HG02588 (cell line): ENCODE data around the gene TOP2B.

Source experiments
- ATAC-seq: cut with Tn5 transposase; IDR thresholded peaks from one replicate; pipeline ENCODE4 v1.9.1; 2021; ENCODE audit warnings: mild to moderate bottlenecking, moderate library complexity; ENCODE audit not compliant: unreplicated experiment

Gene TOP2B

GRCh38 chr3:25585361-25586166, 79.1 kb downstream of the TOP2B start:
- no peak for ATAC-seq

- ATAC-seq, result no peak
Observed at GRCh38 chr3:25584011-25584789, 80.5 kb downstream of the TOP2B start.

- no peak for ATAC-seq
Observed at GRCh38 chr3:25583343-25583742, 81.4 kb downstream of the TOP2B start.

- no peak for ATAC-seq
Observed at GRCh38 chr3:25582242-25582641, 82.5 kb downstream of the TOP2B start.

- no peak for ATAC-seq
Observed at GRCh38 chr3:25581823-25582222, 82.9 kb downstream of the TOP2B start.

- no peak for ATAC-seq
Observed at GRCh38 chr3:25581335-25581734, 83.4 kb downstream of the TOP2B start.

- ATAC-seq, result no peak
Observed at GRCh38 chr3:25580534-25580933, 84.2 kb downstream of the TOP2B start.

- ATAC-seq, result no peak
Observed at GRCh38 chr3:25578059-25578458, 86.6 kb downstream of the TOP2B start.

- ATAC-seq, result no peak
Observed at GRCh38 chr3:25576831-25577454, 87.8 kb downstream of the TOP2B start.

GRCh38 chr3:25576146-25576545, 88.6 kb downstream of the TOP2B start:
- ATAC-seq, result no peak

GRCh38 chr3:25575001-25575400, 89.7 kb downstream of the TOP2B start:
- ATAC-seq, result no peak

GRCh38 chr3:25574172-25574765, 90.4 kb downstream of the TOP2B start:
- ATAC-seq, result no peak

GRCh38 chr3:25573386-25574171, 91.1 kb downstream of the TOP2B start:
- no peak for ATAC-seq

GRCh38 chr3:25572919-25573385, 91.8 kb downstream of the TOP2B start:
- no peak for ATAC-seq

- no peak for ATAC-seq
Observed at GRCh38 chr3:25572336-25572735, 92.4 kb downstream of the TOP2B start.

- no peak for ATAC-seq
Observed at GRCh38 chr3:25571285-25571684, 93.4 kb downstream of the TOP2B start.

- no peak for ATAC-seq
Observed at GRCh38 chr3:25568525-25569078, 96.1 kb downstream of the TOP2B start.

GRCh38 chr3:25567806-25568524, 96.7 kb downstream of the TOP2B start:
- ATAC-seq, result no peak

GRCh38 chr3:25567388-25567787, 97.3 kb downstream of the TOP2B start:
- ATAC-seq, result no peak
